Epithelial cell of esophagus (primary cell): ENCODE measurements around the gene MMP2.

Source experiments
- DNase-seq: peaks from one replicate; pipeline ENCODE4 v3.0.0; 2010; ENCODE audit warnings: low read depth
- H3K4me3 ChIP-seq: 2 replicates; pipeline ENCODE4 v1.5.1; 2011; ENCODE audit warnings: mild to moderate bottlenecking, low read length, control low read depth
- TF ChIP-seq, protein P1 (sequence below): IDR thresholded peaks from 2 replicates; pipeline ENCODE4 v1.5.1; 2011; ENCODE audit warnings: low read depth, mild to moderate bottlenecking, low read length, control low read depth, inconsistent platforms; ENCODE audit not compliant: insufficient read depth; ENCODE audit errors: missing control alignments

Gene MMP2

DNA sequence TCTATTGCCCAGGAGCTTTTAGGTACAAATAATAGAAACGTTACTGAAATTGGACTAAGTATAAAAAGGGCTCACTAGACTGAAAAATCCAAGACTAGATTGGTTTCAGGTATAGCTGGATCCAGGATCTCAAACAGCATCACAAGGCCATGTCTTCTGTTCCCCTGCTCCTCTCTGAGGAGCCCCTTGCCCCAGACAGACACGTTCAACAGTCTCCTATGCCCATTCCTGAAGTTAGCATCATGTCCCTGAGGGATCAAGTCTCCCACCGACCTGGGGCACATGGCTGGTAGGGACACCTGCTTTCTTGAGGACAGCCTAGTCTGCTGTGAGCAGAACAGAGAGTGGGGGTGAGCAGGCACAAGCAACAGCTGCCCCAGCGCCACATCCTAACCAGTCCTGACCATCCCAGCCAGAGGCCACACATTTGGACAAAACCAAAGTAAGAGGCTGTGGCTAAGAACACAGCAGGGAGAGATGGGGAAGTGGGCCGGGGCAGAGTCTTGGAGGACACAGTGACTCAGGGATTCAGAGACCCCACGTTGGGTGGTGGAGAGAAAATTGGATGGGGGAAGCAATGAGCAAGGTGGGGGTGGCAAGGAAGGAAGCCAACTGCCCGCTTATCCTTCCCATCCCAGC is 10.5 kb upstream of the MMP2 start:
- TF ChIP-seq, protein P1, sequence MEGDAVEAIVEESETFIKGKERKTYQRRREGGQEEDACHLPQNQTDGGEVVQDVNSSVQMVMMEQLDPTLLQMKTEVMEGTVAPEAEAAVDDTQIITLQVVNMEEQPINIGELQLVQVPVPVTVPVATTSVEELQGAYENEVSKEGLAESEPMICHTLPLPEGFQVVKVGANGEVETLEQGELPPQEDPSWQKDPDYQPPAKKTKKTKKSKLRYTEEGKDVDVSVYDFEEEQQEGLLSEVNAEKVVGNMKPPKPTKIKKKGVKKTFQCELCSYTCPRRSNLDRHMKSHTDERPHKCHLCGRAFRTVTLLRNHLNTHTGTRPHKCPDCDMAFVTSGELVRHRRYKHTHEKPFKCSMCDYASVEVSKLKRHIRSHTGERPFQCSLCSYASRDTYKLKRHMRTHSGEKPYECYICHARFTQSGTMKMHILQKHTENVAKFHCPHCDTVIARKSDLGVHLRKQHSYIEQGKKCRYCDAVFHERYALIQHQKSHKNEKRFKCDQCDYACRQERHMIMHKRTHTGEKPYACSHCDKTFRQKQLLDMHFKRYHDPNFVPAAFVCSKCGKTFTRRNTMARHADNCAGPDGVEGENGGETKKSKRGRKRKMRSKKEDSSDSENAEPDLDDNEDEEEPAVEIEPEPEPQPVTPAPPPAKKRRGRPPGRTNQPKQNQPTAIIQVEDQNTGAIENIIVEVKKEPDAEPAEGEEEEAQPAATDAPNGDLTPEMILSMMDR = no peak
- H3K4me3 ChIP-seq = no peak overlapping the region

DNA sequence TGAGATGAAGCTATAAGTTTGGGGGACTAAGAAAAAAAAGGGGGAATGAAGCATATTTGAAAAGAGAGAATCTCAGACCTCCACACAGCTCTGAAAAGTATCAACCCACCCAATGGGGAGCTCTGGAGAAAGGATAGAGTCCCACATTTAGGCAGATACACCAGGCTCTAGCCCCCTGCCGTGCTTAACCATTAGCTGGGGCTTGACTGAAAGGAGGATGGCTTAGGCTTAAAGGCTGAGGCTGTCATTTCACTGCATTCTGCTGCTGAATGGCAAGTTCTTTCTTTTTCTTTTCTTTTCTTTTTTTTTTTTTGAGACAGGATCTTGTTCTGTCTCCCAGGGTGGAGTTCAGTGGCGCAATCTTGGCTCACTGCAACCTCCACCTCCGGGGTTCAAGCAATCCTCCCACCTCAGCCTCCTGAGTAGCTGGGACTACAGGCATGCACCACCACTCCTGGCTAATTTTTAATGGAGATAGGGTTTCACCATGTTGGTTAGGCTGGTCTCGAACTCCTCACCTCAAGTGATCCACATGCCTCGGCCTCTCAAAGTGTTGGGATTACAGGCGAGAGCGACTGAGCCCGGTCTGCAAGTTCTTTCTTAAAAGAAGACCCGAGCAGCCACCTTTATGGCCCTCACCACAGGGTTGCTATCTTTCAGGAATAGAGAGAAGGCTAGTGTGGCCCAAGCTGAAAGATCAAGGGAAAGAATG is 9.0 kb upstream of the MMP2 start:
- DNase-seq = no peak
- H3K4me3 ChIP-seq = no peak overlapping the region
- TF ChIP-seq, protein P1 = no peak

More for the DNA sequence above, 10.5 kb upstream of the MMP2 start:
- DNase-seq = no peak

DNA sequence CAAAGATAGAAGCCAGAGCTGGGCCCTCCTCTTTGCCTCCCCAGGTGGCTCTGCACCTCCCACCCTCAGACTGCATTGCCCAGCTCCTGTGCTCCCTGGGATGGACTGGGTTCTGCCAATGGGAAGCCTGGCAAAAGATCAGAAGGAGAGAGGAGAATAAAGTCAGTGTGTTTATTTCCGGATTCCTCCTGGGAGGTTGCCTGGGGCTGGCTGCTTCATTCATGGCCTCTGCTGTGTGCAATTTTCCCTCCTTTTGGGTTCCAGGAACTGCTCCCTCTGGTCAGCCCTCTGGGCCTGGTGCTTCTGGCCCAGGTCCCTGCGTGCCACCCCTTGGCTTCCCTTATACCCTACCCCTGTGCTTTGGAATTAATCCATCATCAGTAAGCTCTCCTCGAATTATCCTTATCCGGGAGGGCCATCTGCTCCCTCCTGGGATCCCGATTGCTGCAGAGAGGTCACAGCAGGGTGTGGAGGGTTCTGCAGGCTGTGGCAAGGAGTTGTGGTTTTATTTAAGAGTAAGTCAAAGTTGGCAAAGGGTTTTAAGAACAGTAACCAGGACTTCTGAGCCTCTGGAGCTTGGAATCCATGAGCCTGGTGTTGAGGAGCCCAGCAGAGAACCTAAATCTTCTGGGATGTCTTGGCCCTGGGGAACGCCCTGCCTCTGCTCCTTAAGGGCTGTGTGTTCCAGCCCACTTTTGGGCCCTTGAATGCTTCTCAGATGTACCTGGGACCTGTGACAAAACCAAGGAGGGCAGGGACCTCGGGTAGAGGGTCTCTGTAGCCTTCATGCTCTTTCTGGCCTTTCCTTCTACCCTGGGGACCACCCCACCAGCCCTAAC is 8.2 kb upstream of the MMP2 start:
- no peak overlapping the region for H3K4me3 ChIP-seq
- TF ChIP-seq, protein P1 = no peak
- peak; percentile 44 for DNase-seq

DNA sequence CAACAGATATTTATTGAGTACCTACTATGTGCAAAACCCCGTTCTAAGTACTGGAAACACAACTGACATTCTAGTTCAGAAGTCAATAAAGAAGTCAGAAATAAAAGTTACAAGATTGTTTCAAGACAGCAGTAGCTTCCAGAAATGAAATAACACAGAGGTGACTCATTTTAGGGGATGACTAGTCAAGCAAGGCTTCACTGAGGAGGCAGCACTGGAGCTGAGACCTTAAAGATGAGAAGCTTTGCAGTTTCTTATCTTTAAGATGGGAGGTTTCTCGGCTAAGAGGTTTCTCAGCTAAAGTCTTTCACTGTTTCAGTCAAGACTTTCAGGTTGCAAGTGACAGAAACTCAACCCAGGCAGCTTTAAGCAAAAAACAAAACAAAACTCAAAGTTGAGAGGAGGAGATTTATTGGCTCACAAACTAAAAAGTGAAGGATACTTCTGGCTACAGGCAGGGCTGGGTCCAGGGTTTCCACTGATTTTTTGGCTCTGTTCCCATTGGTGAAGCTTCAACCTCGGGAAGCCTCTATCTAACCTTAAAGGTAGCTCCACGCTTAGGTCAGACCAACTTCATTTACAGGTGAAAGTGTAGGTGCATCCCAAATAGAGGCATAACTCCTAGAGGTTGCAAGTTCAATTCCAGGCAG is 7.4 kb upstream of the MMP2 start:
- peak; percentile 83 for DNase-seq
- TF ChIP-seq, protein P1 = no peak
- no peak overlapping the region for H3K4me3 ChIP-seq

DNA sequence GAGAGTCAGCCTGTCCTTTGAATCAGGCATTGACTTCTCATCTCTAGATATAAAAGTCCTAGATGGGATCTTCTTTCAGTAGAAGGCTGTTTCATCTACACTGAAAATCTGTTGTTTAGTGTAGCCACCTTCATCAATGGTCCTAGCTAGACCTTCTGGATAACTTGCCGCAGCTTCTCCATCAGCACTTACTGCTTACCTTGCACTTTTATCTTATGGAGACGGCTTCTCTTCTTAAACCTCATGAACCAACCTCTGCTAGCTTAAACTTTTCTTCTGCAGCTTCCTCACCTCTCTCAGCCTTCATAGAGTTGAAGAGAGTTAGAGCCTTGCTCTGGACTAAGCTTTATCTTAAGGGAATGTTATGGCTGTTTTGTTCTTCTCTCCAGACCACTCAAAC is 5.4 kb upstream of the MMP2 start:
- no peak overlapping the region for H3K4me3 ChIP-seq
- no peak for DNase-seq
- TF ChIP-seq, protein P1 = no peak

DNA sequence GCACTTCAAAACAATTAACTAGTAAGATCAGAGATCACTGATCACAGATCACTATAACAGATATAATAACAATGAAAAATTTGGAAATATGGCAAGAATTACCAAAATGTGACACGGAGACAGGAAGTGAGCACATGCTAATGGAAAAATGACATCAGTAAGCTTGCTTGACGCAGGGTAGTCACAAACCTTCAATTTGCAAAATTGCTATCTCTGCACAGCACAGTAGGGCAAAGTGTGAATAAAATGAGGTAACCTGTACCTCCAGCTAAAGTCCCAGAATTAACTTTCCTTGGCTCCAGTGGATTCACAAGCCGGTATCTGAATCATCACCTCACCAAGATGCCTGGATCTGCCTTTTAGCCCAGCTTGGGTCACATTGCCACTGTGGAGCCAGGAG is 4.2 kb upstream of the MMP2 start:
- no peak for DNase-seq
- TF ChIP-seq, protein P1 = no peak
- no peak overlapping the region for H3K4me3 ChIP-seq
